Ishikawa (cell line): ENCODE results near the gene ZMYND15.

Source experiments
- CEBPB ChIP-seq: IDR thresholded peaks from 2 replicates; pipeline ENCODE4 v1.6.1; 2012
- EGR1 ChIP-seq: IDR thresholded peaks from 2 replicates; pipeline ENCODE4 v1.6.1; 2012
- NFIC ChIP-seq: IDR thresholded peaks from 2 replicates; pipeline ENCODE4 v1.6.1; 2012
- RAD21 ChIP-seq: IDR thresholded peaks from 2 replicates; pipeline ENCODE4 v1.6.1; 2012; ENCODE audit warnings: low read depth
- TAF1 ChIP-seq: IDR thresholded peaks from 2 replicates; pipeline ENCODE4 v1.6.1; 2012; ENCODE audit warnings: low read depth, mild to moderate bottlenecking
- TCF12 ChIP-seq: IDR thresholded peaks from 2 replicates; pipeline ENCODE4 v1.6.1; 2012; ENCODE audit warnings: low read depth
- TEAD4 ChIP-seq: IDR thresholded peaks from 2 replicates; pipeline ENCODE4 v1.6.1; 2012
- YY1 ChIP-seq: IDR thresholded peaks from 2 replicates; pipeline ENCODE4 v1.6.1; 2012; ENCODE audit warnings: low read depth
- ZBTB7A ChIP-seq: IDR thresholded peaks from 2 replicates; pipeline ENCODE4 v1.6.1; 2012; ENCODE audit warnings: low read depth
- TF ChIP-seq, protein P1 (sequence below): IDR thresholded peaks from 2 replicates; pipeline ENCODE4 v1.6.1; 2012
- TF ChIP-seq, protein P2 (sequence below): IDR thresholded peaks from 2 replicates; pipeline ENCODE4 v1.6.1; 2012; ENCODE audit warnings: low read depth, mild to moderate bottlenecking

DNA sequence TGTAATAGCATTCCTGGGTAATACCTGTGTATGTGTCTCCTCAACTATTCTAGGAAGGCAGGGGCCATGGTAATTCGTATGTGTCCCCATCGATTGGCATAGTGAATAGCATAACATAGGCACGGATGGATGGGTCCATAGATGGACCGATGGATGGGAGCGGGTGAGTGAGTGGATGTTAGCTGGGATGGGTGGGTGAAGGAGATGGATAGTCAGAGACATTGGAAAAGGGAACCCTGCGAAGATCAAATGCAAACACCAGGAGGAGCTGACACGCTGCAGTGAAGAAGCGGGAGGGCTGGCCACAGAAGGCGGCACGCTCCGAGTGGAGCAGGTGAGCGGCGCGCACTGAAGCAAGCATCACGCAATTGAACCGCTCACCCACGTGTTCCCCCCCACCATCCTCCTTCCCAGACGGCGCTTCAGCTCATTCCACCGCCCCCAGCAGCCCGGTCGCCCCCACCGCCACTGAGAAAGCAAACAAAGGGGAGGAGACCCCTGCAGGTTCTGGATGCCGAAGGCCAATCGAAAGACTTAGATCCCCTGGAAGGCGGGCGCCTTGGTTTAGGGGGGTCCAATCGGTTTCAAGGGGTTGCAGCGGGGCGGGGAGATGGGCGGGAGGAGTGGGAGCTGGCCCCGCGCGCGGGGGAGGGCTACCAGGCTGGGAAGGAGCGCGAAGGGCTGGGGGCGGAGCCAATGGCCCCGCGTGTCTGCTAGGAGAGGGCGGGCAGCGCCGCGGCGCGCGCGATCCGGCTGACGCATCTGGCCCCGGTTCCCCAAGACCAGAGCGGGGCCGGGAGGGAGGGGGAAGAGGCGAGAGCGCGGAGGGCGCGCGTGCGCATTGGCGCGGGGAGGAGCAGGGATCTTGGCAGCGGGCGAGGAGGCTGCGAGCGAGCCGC, 29.6 kb upstream of the ZMYND15 start, which contains the start of gene ARRB2:
- TF ChIP-seq, protein P1, sequence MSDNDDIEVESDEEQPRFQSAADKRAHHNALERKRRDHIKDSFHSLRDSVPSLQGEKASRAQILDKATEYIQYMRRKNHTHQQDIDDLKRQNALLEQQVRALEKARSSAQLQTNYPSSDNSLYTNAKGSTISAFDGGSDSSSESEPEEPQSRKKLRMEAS, result peak; percentile 88
- TF ChIP-seq TAF1 (peak; percentile 29; the same call in 1 of the 2 replicates), TCF12 (no peak), EGR1 (no peak), CEBPB (no peak), TEAD4 (peak; percentile 62), YY1 (no peak), ZBTB7A (no peak), NFIC (no peak), RAD21 (peak; percentile 52; the same call in 1 of the 2 replicates)
- TF ChIP-seq, protein P2, sequence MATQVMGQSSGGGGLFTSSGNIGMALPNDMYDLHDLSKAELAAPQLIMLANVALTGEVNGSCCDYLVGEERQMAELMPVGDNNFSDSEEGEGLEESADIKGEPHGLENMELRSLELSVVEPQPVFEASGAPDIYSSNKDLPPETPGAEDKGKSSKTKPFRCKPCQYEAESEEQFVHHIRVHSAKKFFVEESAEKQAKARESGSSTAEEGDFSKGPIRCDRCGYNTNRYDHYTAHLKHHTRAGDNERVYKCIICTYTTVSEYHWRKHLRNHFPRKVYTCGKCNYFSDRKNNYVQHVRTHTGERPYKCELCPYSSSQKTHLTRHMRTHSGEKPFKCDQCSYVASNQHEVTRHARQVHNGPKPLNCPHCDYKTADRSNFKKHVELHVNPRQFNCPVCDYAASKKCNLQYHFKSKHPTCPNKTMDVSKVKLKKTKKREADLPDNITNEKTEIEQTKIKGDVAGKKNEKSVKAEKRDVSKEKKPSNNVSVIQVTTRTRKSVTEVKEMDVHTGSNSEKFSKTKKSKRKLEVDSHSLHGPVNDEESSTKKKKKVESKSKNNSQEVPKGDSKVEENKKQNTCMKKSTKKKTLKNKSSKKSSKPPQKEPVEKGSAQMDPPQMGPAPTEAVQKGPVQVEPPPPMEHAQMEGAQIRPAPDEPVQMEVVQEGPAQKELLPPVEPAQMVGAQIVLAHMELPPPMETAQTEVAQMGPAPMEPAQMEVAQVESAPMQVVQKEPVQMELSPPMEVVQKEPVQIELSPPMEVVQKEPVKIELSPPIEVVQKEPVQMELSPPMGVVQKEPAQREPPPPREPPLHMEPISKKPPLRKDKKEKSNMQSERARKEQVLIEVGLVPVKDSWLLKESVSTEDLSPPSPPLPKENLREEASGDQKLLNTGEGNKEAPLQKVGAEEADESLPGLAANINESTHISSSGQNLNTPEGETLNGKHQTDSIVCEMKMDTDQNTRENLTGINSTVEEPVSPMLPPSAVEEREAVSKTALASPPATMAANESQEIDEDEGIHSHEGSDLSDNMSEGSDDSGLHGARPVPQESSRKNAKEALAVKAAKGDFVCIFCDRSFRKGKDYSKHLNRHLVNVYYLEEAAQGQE, result no peak
